Thoracic aorta (tissue), 2 donors: ENCODE data around the gene ANKRD33B. TPM values are rescaled to one million over a fixed set of nuclear protein-coding genes. Genes with fewer than 3 reads are reported as not detected.
"Not testable (repeated sequence)": the region's sequence is repeated elsewhere in the genome, so short reads cannot be mapped to it uniquely, and the experiment has no call there.

ENCODE experiments used
- ATAC-seq: fragments of 150-250 bp; one replicate; pipeline ENCODE4 v1.8.0; 2017; ENCODE audit warnings: low read depth; ENCODE audit not compliant: insufficient number of reproducible peaks, low FRiP score
- DNase-seq: peaks from one replicate; pipeline ENCODE4 v3.0.0-alpha.2; 2020; ENCODE audit warnings: low spot score
- H3K27ac ChIP-seq, 2 donors: fragments of 200-600 bp; sonication (generic); 1 replicate in 1 of 2; 2 replicates in 1 of 2; pipeline ENCODE4 v1.5.1; 2016; ENCODE audit warnings: mild to moderate bottlenecking in 2 of 2, moderate library complexity in 2 of 2
- H3K27me3 ChIP-seq: fragments of 200-600 bp; sonication (generic); replicated peaks from 2 replicates; pipeline ENCODE4 v1.6.0; 2016; ENCODE audit warnings: mild to moderate bottlenecking; ENCODE audit not compliant: insufficient read depth
- H3K36me3 ChIP-seq: fragments of 200-600 bp; sonication (generic); one replicate; pipeline ENCODE4 v1.5.1; 2016
- H3K4me1 ChIP-seq, 2 donors: fragments of 200-600 bp; sonication (generic); 1 replicate in 1 of 2; 2 replicates in 1 of 2; pipeline versions ENCODE4 v1.5.1 to v1.6.0; 2016; ENCODE audit warnings: low read depth in 2 of 2, mild to moderate bottlenecking in 1 of 2; ENCODE audit not compliant: control insufficient read depth in 1 of 2
- H3K4me3 ChIP-seq: fragments of 200-600 bp; sonication (generic); 2 replicates; pipeline ENCODE4 v1.5.1; 2016; ENCODE audit warnings: mild to moderate bottlenecking
- H3K9me3 ChIP-seq: fragments of 200-600 bp; sonication (generic); 2 replicates; pipeline ENCODE4 v1.5.1; 2016
- CTCF ChIP-seq: fragments of 200-600 bp; sonication (generic); IDR thresholded peaks from one replicate; pipeline ENCODE4 v1.5.1; 2019; ENCODE audit warnings: antibody characterized with exemption
- total RNA-seq, 2 donors: library from RNA; depleted of rRNA; stranded (reverse); fragments of >200 nt; gene quantifications; one replicate each; pipeline versions ENCODE4 v1.1.0 to v1.2.3, GENCODE V29; 2016

Gene ANKRD33B
- total RNA-seq, 2 donors from 2014 or later: 4.9 to 5.7 TPM

GRCh38 chr5:10630126-10630525 is 66.3 kb downstream of the ANKRD33B start:
- ATAC-seq (no peak), DNase-seq (no peak)
- peaks cover 4 to 20% of the 10 kb centered on the region in 2 donors for H3K4me1 ChIP-seq
- TF ChIP-seq CTCF: no peak
- no peaks in the 10 kb centered on the region for H3K36me3 ChIP-seq
- no peak overlapping the region for H3K4me3 ChIP-seq
- no peak overlapping the region for H3K27ac ChIP-seq
- no peaks in the 10 kb centered on the region for H3K27me3 ChIP-seq
- no peaks in the 10 kb centered on the region for H3K9me3 ChIP-seq

- H3K4me3 ChIP-seq, H3K36me3 ChIP-seq, H3K27me3 ChIP-seq, ATAC-seq, H3K27ac ChIP-seq, H3K9me3 ChIP-seq, DNase-seq: not testable (repeated sequence)
- H3K4me1 ChIP-seq: peaks cover 4 to 20% of the 10 kb centered on the region in 2 donors
Measured at GRCh38 chr5:10630744-10631143, 66.9 kb downstream of the ANKRD33B start.

- Histone ChIP-seq H3K27me3 (no peaks in the 10 kb centered on the region), H3K27ac (no peak overlapping the region), H3K4me3 (peak overlapping the region; percentile 39), H3K9me3 (no peaks in the 10 kb centered on the region), H3K4me1 (peaks cover 4 to 20% of the 10 kb centered on the region in 2 donors), H3K36me3 (no peaks in the 10 kb centered on the region)
- TF ChIP-seq CTCF: no peak
- DNase-seq (no peak), ATAC-seq (no peak)
Measured at GRCh38 chr5:10631316-10631996, 67.6 kb downstream of the ANKRD33B start.

GRCh38 chr5:10632110-10632761 is 68.4 kb downstream of the ANKRD33B start:
- no peak for TF ChIP-seq CTCF
- DNase-seq (no peak), ATAC-seq (no peak)
- H3K4me3 ChIP-seq: peak overlapping the region; percentile 39
- H3K27ac ChIP-seq: no peak overlapping the region
- H3K4me1 ChIP-seq: peaks cover 2 to 13% of the 10 kb centered on the region in 2 donors
- no peaks in the 10 kb centered on the region for H3K27me3 ChIP-seq
- H3K36me3 ChIP-seq: no peaks in the 10 kb centered on the region
- no peaks in the 10 kb centered on the region for H3K9me3 ChIP-seq

GRCh38 chr5:10633271-10634049 is 69.6 kb downstream of the ANKRD33B start:
- H3K4me3 ChIP-seq: no peak overlapping the region
- H3K36me3 ChIP-seq: no peaks in the 10 kb centered on the region
- no peaks in the 10 kb centered on the region for H3K27me3 ChIP-seq
- DNase-seq: no peak
- TF ChIP-seq CTCF: no peak
- no peak for ATAC-seq
- H3K27ac ChIP-seq: no peak overlapping the region
- no peaks in the 10 kb centered on the region for H3K9me3 ChIP-seq
- H3K4me1 ChIP-seq: peaks cover 0 to under 1% of the 10 kb centered on the region in 2 donors
